Stimulated activated CD4-positive, alpha-beta T cell treated with anti-CD3 and anti-CD28 coated beads, Interleukin-15, amount 100 ng/mL, for 24 hours (primary cell): ENCODE data around the gene TOX2.

Source experiments
- DNase-seq: peaks from one replicate; pipeline ENCODE4 v3.0.0-alpha.2; 2020

The TOX2 gene

GRCh38 chr20:43916073-43916880, 1.6 kb downstream of the TOX2 start:
- DNase-seq: peak; percentile 18

GRCh38 chr20:43916881-43917371, 2.3 kb downstream of the TOX2 start:
- DNase-seq: peak; percentile 32

GRCh38 chr20:43917380-43917779, 2.7 kb downstream of the TOX2 start:
- DNase-seq: no peak

- no peak for DNase-seq
Observed at GRCh38 chr20:43919686-43920403, 5.2 kb downstream of the TOX2 start.

GRCh38 chr20:43920797-43921196, 6.1 kb downstream of the TOX2 start:
- DNase-seq: no peak

GRCh38 chr20:43921227-43921780, 6.7 kb downstream of the TOX2 start:
- DNase-seq: no peak

- DNase-seq: no peak
Observed at GRCh38 chr20:43922614-43923013, 8.0 kb downstream of the TOX2 start.

- peak; percentile 28 for DNase-seq
Observed at GRCh38 chr20:43923322-43923721, 8.7 kb downstream of the TOX2 start.

GRCh38 chr20:43923917-43924316, 9.3 kb downstream of the TOX2 start:
- DNase-seq: no peak

- peak; percentile 87 for DNase-seq
Observed at GRCh38 chr20:43925215-43925614, 10.6 kb downstream of the TOX2 start.

GRCh38 chr20:43925801-43926200, 11.1 kb downstream of the TOX2 start:
- DNase-seq: peak; percentile 31

GRCh38 chr20:43926287-43927050, 11.8 kb downstream of the TOX2 start:
- no peak for DNase-seq

GRCh38 chr20:43931976-43932375, 17.3 kb downstream of the TOX2 start:
- DNase-seq: no peak

- no peak for DNase-seq
Observed at GRCh38 chr20:43934833-43935232, 20.2 kb downstream of the TOX2 start.

GRCh38 chr20:43936104-43936770, 21.6 kb downstream of the TOX2 start:
- no peak for DNase-seq

GRCh38 chr20:43936805-43937204, 22.2 kb downstream of the TOX2 start:
- DNase-seq: no peak

GRCh38 chr20:43937591-43937990, 22.9 kb downstream of the TOX2 start:
- DNase-seq: no peak

GRCh38 chr20:43938017-43938655, 23.5 kb downstream of the TOX2 start:
- no peak for DNase-seq

GRCh38 chr20:43938932-43939761, 24.5 kb downstream of the TOX2 start:
- DNase-seq: no peak

GRCh38 chr20:43939762-43940121, 25.1 kb downstream of the TOX2 start:
- DNase-seq: no peak
